NCI-H748 (cell line): ENCODE results near the gene SMG6.

Experiments used
- DNase-seq: peaks from one replicate; lab custom pipeline; 2025; ENCODE audit not compliant: unreplicated experiment; lab: John Stamatoyannopoulos, UW

SMG6 gene

DNA sequence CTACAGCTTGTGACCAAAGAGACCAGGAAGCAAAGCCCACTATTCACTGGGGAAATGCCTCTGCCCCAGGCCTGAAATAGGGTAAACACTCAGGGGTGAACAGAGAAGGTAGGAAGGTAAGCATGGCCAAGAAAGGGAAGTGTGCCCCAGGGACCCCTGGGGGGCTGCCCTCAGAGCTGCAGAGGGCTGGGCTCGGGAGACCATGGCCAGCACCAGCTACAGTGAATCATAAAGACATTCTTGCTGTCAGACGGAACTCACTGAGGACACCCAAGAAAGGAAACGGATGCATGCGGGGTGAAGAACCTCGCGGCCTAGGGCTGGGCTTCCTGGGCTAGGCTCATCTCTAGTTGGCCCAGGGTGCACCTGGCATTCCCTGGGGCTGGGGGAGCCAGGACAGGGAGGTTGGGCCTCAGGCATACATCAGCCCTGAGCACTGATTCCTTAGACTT is 239.0 kb downstream of the SMG6 start:
- DNase-seq = no peak

DNA sequence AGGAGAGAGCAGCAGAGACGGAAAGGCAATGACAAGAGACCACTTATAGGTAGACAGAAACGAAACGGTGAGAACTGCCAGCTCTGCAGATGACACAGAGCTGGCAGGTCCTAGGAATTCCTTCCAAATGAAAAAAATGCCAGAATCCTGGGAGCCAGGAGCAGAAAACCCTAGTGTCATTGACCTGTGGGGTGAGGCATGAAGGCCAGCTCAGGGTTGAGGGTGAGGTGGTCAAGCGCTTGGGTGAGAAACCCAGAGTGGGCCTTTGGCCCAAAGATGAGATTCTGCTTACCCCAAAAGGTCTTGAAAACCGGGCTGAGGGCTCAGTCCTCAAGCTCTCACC is 239.5 kb downstream of the SMG6 start:
- DNase-seq = no peak

DNA sequence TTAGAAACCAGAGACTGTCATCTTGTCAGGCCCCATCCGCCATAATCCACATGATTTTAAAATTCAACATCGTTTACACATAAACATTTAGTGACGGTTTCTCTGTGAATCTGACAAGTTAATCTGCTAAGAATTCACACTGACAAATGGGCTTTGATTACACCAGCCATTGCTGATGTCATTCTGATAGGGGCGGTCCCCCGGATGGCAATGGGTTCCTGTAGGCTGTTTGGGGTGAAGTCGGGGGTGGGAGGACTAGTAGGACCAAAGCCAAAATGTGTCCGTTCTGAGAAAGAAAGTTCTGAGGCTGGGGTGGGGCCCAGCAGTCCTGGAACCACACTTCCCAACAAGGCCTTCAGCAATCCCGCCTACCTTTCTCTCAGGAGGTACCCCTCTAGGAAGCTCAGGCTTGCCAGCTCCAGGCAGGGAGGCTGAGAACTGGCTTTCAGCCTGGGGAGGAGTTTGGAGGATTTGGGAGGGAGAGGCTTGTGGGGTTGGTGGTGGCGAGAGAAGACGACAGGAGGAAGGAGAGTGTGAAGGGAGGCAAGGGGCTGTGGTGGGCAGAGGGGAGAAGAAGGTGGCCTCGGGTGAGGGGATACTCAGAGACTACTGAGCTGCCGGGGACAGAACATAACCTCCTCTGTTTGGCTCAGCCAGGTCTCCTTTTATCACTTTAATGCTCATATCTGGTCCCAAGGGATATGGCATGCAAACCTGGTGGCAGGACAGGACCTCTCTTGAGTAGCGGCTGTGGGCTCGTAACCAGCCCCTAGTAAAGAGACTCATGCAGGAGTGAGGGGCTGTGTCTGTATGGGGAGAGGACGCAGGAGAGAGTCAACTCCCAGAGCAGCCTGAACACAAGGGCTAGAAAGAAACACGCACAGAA is 240.1 kb downstream of the SMG6 start:
- DNase-seq = no peak

DNA sequence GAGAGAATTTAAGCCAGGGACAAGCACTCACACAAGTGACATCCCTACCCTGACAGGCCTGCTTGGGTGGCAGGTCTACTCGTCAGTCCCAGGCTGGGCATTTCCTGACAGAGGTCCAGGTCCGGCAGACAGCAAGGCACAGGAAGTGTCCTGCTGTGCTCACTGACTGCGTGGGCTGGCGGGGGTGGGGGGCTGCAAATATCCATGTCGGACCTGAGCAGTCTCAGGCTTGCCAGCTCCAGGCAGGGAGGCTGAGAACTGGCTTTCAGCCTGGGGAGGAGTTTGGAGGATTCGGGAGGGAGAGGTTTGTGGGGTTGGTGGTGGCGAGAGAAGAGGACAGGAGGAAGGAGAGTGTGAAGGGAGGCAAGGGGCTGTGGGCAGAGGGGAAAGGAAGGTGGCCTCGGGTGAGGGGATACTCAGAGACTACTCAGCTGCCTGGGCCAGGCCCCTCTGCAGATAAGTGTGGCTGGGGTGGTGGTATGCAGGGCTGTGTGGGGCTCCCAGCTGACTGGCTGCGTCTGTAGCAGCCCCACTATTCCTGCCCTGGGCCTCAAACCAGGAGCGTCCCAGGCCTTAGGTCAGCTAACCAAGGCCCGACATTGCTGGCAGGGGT is 240.9 kb downstream of the SMG6 start:
- DNase-seq = no peak

DNA sequence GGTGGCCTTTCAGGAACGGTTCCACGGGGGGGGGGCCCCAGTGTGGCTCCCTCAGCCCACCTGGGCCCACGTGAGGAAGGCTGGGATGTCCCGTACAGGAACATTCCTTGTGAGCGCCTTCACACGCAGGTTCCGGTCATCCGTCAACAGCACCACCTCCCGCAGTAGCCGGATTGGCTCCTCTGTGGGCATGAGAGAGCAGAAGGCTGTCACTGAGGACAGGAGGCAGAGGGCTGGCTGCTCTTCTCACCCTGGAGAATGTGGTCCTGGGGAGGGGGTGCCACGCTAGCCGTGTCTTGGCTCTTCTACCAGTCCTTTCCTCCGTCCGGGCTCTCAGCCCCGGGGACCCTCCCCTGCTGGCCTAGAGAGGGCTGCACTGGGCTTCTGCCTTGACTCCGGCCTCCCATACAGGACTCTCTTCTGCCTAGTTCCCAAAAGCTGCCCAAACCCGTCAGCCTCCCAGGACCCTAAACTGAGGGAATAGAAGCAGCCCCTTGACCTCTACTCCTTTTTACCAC is 242.1 kb downstream of the SMG6 start:
- DNase-seq = no peak

DNA sequence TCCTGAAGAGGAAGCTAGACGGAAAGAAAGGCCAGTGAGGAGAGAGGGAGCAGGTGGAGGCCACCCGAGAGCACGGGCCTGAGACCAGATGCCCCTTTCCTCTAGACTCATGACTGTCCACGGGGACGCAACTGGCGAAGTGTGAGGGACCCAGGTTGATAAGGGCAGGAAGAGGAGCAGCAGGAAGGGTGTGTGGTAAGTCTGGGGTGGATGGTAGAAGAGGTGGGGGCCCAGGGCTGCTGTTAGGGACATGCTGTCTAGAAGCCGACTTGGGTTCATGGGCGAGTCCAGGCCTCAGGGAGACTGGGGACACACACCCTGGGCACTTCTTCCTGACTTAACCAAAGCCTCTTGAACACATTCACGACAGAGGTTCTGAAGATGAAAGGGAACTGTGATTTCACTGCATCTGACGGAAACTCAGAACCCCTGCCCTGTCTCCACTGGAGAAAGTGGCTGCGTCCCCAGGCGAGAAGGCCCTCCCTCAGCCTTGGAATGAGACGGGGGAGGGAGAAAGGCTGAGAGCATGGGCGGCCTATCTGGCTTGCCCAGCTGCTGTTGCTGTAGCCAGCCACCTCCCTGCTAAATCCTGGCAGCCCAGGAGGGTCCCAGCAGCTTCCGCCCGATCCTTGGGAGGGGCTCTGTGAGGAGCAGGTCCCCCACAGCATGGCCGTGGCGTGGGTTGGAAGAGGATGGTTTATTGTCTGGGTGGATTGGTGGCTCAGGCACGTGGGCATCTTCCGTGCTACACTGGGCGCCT is 242.7 kb downstream of the SMG6 start:
- DNase-seq = no peak

DNA sequence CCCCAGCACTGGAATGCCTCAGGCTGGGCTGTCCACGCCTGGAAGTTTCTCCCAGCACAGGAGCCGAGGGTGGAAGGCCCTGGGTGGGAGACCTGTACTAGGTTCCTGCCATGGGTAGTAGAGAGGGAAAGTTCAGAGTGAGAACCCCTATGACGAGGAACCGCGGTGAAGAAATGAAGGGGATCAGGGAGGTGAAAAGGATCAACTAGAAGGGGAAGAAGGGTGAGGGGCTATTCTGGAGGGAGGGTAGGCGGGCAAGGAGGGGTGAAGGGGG is 243.3 kb downstream of the SMG6 start:
- DNase-seq = no peak

DNA sequence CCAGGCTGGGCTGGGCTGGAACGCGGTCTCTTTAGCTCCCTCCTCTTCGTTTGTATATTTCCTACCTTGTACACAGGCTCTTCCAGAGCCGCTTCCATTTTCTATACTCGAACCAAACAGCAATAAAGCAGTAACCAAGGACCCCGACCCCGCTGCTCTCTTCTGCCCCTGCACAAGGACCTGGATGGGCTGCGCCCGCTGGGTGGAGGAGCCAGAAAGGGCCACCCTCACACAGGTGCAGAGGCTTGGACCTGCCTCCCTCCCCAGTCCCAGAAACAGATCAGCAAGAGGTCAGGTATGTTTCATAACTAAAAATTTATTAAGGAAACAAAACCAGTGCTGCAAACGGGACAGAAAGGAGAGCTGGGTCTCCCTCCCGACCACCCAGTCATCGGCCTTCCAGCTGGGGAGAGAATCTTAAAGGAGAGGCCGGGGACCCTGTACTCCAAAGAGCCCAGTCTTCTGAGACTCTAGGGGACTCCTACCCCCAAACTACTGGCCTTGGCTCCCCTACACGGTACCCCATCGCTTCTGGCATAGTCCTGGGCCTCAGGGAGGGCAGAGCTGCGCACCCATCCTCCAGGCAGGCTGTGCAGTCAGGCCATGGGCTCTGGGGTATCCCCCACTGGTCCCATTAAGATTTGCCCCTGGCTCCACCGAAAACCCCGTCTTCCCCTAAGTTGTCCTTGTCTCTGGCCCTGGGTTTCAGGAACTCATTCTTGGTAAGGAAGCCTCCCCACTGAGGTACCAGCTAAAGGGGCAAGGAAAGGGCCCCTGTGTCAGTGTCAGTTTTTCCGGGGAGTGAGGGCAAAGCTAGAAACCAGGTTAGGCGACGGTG is 243.8 kb downstream of the SMG6 start:
- DNase-seq = no peak

DNA sequence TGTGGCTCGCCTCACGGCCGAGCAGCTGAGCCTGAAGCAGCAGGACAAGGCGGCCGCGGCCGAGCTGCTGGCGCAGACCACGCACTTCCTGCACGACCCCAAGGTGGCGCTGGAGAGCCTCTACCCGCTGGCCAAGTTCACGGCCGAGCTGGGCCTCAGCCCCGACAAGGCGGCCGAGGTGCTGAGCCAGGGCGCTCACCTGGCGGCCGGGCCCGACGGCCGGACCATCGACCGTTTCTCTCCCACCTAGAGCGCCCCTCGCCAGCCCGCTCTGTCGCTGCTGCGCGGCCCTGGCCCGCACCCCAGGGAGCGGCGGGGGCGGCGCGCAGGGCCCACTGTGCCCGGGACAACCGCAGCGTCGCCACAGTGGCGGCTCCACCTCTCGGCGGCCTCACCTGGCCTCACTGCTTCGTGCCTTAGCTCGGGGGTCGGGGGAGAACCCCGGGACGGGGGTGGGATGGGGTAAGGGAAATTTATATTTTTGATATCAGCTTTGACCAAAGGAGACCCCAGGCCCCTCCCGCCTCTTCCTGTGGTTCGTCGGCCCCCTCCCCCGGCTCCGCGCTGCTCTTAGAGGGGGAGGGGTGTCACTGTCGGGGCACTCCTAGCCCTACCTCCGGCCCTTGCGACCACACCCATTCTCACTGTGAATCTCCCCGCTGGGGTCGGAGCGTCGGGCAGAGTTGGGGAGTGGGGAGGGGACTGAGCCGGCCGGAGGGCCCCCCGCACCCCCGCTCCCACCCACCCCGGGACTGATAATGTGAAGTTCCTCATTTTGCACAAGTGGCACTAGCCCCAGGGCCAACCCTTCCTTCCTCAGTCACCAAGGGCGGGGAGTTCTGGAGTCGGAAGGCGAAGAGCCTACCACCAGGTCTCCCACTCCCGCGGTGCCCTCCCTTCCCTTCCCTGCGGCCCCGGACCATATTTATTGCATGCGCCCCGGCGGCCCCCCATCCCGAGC is 244.7 kb downstream of the SMG6 start:
- DNase-seq = no peak

DNA sequence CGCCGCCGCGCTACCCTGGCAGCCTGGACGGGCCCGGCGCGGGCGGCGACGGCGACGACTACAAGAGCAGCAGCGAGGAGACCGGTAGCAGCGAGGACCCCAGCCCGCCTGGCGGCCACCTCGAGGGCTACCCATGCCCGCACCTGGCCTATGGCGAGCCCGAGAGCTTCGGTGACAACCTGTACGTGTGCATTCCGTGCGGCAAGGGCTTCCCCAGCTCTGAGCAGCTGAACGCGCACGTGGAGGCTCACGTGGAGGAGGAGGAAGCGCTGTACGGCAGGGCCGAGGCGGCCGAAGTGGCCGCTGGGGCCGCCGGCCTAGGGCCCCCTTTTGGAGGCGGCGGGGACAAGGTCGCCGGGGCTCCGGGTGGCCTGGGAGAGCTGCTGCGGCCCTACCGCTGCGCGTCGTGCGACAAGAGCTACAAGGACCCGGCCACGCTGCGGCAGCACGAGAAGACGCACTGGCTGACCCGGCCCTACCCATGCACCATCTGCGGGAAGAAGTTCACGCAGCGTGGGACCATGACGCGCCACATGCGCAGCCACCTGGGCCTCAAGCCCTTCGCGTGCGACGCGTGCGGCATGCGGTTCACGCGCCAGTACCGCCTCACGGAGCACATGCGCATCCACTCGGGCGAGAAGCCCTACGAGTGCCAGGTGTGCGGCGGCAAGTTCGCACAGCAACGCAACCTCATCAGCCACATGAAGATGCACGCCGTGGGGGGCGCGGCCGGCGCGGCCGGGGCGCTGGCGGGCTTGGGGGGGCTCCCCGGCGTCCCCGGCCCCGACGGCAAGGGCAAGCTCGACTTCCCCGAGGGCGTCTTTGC is 245.6 kb downstream of the SMG6 start:
- no peak for DNase-seq

DNA sequence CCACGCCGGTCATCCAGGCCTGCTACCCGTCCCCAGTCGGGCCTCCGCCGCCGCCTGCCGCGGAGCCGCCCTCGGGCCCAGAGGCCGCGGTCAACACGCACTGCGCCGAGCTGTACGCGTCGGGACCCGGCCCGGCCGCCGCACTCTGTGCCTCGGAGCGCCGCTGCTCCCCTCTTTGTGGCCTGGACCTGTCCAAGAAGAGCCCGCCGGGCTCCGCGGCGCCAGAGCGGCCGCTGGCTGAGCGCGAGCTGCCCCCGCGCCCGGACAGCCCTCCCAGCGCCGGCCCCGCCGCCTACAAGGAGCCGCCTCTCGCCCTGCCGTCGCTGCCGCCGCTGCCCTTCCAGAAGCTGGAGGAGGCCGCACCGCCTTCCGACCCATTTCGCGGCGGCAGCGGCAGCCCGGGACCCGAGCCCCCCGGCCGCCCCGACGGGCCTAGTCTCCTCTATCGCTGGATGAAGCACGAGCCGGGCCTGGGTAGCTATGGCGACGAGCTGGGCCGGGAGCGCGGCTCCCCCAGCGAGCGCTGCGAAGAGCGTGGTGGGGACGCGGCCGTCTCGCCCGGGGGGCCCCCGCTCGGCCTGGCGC is 246.3 kb downstream of the SMG6 start:
- DNase-seq = no peak

DNA sequence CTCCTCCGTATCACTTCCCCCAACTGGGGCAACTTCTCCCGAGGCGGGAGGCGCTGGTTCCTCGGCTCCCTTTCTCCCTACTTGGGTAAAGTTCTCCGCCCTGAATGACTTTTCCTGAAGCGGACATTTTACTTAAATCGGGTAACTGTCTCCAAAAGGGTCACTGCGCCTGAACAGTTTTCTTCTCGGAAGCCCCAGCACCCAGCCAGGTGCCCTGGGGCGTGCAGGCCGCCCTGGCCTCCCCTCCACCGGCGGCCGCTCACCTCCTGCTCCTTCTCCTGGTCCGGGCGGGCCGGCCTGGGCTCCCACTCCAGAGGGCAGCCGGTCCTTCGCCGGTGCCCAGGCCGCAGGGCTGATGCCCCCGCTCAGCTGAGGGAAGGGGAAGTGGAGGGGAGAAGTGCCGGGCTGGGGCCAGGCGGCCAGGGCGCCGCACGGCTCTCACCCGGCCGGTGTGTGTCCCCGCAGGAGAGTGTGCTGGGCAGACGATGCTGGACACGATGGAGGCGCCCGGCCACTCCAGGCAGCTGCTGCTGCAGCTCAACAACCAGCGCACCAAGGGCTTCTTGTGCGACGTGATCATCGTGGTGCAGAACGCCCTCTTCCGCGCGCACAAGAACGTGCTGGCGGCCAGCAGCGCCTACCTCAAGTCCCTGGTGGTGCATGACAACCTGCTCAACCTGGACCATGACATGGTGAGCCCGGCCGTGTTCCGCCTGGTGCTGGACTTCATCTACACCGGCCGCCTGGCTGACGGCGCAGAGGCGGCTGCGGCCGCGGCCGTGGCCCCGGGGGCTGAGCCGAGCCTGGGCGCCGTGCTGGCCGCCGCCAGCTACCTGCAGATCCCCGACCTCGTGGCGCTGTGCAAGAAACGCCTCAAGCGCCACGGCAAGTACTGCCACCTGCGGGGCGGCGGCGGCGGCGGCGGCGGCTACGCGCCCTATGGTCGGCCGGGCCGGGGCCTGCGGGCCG is 247.1 kb downstream of the SMG6 start:
- no peak for DNase-seq

DNA sequence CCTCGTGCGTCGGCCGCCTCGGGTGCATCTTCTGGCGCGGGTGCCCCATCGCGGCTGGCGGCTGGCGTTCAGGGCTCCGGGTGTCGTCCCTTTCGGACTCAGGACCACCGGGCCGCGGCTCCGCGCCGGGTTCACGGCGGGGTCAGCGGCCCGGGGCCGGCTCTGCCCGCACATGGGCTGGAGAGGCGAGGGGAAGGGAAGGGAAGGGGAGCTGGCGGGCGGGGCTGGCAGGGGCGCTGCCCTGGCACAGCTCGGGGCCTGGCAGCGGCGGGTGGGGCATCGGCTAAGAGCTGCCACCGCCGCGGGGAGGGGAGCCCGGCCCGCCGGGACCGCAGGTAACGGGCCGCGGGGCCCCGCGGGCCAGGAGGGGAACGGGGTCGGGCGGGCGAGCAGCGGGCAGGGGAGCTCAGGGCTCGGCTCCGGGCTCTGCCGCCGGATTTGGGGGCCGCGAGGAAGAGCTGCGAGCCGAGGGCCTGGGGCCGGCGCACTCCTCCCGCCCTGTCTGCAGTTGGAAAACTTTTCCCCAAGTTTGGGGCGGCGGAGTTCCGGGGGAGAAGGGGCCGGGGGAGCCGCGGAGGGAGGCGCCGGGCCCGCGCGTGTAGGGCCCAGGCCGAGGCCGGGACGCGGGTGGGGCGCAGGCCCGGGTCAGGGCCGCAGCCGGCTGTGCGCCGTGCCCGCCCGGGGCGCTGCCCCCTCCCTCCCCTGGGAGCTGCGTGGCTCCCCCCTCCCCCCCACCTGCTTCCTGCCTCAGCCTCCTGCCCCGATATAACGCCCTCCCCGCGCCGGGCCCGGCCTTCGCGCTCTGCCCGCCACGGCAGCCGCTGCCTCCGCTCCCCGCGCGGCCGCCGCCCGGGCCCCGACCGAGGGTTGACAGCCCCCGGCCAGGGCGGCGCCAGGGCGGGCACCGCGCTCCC is 248.0 kb downstream of the SMG6 start:
- no peak for DNase-seq

DNA sequence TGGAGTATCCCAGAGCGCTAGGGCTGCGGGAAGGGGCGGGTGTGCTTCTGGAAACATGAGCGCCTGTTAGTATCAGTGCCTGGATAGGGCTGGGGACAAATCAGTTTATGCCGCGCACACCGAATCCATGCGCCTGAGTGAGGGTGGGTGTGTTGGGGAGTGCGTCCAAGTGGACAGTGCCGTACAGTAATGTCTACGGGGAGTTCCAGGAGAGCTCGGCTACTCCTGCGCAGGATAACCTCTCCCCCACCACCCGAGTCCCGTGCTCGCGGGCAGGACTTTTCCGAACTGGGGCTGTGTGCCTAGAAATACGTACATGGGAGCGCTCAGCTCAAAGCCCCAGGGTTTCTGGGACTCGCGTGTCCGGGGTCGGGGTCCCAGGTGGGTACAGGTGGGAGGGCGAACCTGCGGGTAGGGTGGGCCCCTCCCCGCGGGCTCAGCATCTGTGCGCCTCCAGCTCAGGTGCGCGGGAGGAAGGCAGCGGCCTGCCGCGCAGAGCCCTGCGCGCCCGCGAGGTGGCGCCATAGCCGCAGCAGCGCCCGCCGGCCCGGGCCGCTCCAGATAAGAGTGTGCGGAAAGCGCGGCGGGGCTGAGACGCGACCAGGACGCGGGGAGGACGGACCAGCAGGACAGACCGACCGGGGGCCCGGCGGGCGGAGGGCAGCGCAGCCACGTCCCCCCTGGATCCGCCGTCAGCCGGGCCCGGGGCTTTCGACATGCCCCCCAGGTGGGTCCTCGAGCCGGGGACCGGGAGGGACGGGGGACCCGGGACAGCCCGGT is 248.9 kb downstream of the SMG6 start, which contains the start of gene HIC1:
Gene HIC1 (plus strand): TSS at position 592 of the 780 bp plus-strand sequence. CDS start 1,588 bp downstream, outside the sequence.
- peak; percentile 81 for DNase-seq

DNA sequence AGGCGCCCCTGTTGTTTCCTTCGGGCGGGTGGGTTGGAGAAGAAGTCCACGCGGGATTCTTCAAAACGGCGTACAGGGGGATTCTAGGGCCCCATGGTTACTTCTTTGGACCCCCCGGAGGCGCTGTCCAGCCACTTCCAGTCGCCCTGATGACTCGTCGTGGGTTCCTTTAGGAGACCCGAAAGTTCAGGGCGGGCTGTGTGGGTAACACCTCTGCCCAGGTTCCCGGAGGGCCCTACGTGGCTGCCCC is 249.4 kb downstream of the SMG6 start:
- no peak for DNase-seq
